Posterior cingulate gyrus (tissue), 11 donors: ENCODE results near the gene EVA1B.

Experiments used
- DNase-seq, 10 donors: peaks; one replicate each; pipeline versions ENCODE4 v3.0.0 to v3.0.0-alpha.2; 2020 to 2021; ENCODE audit warnings: mixed read lengths in 3 of 10
- intact Hi-C: fragments of 100-400 bp; cut with DNase I; formaldehyde crosslinking; loops from one replicate; pipeline ENCODE4 v1.15.1; 2023

Gene EVA1B

GRCh38 chr1:36349241-36349671 is 25.8 kb upstream of the EVA1B start:
- no peak for DNase-seq
- intact Hi-C loops = no loop called here

GRCh38 chr1:36346741-36347370 is 23.4 kb upstream of the EVA1B start:
- intact Hi-C loops = no loop called here

GRCh38 chr1:36345353-36345752 is 21.9 kb upstream of the EVA1B start:
- DNase-seq = no peak
- intact Hi-C loops = no loop called here

More at GRCh38 chr1:36346741-36347370, 23.4 kb upstream of the EVA1B start:
- no peak for DNase-seq

DNA sequence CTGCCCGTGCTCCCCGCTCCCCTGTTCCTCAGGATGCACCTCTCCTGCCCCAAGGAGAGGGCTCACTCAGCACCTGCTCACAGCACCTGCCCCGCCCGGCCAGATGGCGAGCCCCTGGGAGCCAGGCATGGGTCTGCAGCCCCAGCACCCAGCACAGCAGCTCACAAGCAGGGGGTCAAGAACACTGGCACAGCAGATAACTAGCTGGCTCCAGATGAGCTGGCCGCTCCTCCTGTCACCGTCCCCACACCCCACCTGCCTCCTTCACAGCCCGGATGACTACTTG is 20.9 kb upstream of the EVA1B start:
- intact Hi-C loops = no loop called here
- peak in 1 of 10 donors; percentile 78 for DNase-seq

GRCh38 chr1:36343651-36344394 is 20.4 kb upstream of the EVA1B start:
- no peak for DNase-seq

GRCh38 chr1:36342426-36343185 is 19.2 kb upstream of the EVA1B start:
- intact Hi-C loops = loop anchor here (1.0 kb wide), 1 partner anchor 78 kb away; no protein-coding TSS in a partner anchor
- peak in 6 of 10 donors; percentile 42 to 93 (median 69) for DNase-seq

More at GRCh38 chr1:36343651-36344394, 20.4 kb upstream of the EVA1B start:
- intact Hi-C loops = no loop called here

DNA sequence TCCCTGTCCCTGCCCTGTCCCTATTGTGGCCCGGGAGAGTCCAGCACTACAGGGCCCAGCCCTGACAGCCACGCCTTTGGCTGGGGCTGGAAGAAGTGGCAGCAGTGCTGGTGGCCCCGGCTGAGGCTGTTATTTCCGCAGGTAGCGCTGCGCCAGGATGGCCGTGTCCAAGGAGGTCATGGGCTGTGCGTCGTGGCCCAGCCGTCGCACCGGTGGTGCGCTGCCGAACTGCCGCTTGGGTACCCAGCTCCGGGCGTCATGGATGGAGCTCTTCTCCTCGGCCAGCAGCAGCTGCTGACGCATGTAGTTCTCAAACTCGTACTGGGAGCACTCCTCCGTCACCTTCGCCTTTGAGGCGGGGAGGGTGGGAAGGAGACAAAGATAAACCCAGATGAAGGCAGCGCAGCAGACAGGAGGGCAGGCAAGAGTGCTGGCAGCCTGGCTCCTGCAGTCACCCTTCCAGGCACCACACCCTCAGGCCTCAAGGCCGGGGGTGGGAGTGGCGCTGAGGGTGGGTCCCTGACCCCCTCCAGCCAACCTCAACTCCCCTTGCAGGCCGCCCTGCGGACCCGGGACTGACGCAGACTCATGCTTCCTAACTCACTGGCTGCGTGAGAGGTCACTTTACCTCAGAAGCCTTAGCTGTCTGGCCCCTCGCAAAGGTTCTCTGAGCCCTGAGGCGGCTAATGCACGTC is 18.3 kb upstream of the EVA1B start:
- peak in 1 of 10 donors; percentile 79 for DNase-seq
- intact Hi-C loops = loop anchor here (1.0 kb wide), 1 partner anchor 79 kb away; no protein-coding TSS in a partner anchor

- intact Hi-C loops = no loop called here
- DNase-seq = no peak
Measured at GRCh38 chr1:36339615-36340014, 16.2 kb upstream of the EVA1B start.

- intact Hi-C loops = no loop called here
- DNase-seq = no peak
Measured at GRCh38 chr1:36339215-36339614, 15.8 kb upstream of the EVA1B start.

GRCh38 chr1:36337830-36338229 is 14.4 kb upstream of the EVA1B start:
- intact Hi-C loops = no loop called here
- DNase-seq = no peak

DNA sequence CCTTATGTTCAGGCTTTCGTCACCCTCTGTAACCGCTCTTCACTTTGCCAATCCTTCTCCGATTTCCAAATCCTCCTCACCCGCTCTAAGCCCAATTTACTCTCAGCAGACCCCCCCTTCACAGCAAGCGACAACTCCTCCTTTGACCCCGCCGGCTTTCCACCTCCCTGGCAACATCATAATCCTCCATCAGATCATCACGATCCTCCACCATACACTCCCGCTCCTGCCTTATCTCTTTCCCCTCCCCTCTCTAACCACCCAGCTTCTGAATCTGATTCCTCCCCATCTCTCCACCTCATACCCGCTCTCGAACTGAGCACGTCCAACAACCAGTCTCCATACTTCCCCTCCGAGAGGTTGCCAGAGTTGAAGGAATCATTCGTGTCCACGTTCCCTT is 7.5 kb upstream of the EVA1B start:
- intact Hi-C loops = no loop called here
- no peak for DNase-seq

- DNase-seq = no peak
- intact Hi-C loops = no loop called here
Measured at GRCh38 chr1:36329817-36330216, 6.4 kb upstream of the EVA1B start.

DNA sequence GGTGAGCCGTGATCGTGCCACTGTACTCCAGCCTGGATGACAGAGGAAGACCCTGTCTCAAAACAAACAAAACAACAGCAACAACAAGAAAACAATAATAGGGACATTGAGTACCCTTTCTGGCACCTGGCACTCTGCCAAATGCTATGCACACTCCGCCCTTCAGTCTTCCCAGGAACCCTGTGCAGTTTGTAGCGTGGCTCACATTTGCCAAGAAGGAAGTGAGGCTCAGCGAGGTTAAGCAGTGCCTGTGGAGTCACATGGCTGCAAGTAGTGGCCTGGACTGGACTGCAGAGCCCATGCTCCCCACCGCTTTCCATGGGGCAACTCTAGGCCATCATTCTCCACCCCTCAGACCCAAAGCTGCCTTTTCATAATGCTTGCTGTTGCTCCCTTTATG is 5.3 kb upstream of the EVA1B start:
- no peak for DNase-seq
- intact Hi-C loops = no loop called here

- intact Hi-C loops = no loop called here
- peak in 1 of 10 donors; percentile 81 for DNase-seq
Measured at GRCh38 chr1:36328088-36328480, 4.6 kb upstream of the EVA1B start.

DNA sequence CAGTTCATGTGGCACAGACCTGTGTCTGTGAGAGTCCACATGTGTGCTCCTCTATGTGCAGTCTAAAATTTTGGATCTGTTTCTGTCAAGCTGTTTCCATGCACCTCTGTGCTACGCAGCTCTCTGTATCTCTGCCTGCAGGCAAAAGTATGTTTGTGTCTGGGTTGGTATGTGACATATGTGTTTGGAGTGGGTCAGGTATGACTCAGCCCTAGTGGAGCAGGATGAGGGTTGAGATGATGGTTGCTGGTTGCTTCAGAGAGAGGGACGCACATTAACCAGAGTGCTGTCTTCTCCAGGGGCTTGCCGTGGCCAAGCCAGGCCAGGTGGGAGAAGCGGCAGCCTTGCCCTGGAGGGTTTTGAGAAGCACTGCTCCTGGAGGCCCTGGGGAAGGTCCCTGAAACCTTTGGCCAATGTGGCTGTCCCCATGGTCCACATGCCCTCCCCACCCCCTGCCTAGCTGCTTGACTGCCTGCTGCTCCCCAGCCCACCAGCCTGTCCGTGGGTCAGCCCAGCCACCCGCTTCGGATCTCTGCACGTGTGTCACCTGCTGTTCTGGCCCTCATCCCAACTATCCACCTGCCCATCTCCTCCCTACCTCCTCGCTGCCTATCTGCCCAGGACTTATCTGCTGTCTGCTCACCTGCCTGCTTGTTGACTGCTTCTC is 4.1 kb upstream of the EVA1B start:
- intact Hi-C loops = no loop called here
- peak in 2 of 10 donors; percentile 74 to 76 for DNase-seq

GRCh38 chr1:36326499-36326898 is 3.1 kb upstream of the EVA1B start:
- intact Hi-C loops = no loop called here
- peak in 3 of 10 donors; percentile 25 to 67 (median 41) for DNase-seq

DNA sequence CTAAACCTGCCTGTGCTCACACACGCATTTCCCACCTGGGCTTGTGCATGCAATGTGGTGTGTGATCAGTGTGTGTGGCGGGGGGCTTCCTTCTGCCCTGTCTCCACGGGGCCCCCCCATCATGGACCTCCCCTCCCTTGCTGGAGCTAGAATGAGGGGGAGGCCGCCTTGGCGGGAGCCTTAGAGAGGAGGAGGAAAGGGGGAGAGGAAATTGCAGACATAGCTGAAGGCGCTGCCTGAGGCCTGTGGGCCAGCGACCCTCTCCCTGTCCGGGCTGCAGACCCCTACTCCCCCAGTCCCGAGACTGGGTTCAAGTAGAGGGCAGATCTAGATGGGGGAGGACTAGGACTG is 883 bp upstream of the EVA1B start:
- DNase-seq = peak in 2 of 10 donors; percentile 47 to 55
- intact Hi-C loops = no loop called here

- peak in 3 of 10 donors; percentile 27 to 86 (median 77) for DNase-seq
- intact Hi-C loops = no loop called here
Measured at GRCh38 chr1:36322786-36323635, 434 bp downstream of the EVA1B start.

DNA sequence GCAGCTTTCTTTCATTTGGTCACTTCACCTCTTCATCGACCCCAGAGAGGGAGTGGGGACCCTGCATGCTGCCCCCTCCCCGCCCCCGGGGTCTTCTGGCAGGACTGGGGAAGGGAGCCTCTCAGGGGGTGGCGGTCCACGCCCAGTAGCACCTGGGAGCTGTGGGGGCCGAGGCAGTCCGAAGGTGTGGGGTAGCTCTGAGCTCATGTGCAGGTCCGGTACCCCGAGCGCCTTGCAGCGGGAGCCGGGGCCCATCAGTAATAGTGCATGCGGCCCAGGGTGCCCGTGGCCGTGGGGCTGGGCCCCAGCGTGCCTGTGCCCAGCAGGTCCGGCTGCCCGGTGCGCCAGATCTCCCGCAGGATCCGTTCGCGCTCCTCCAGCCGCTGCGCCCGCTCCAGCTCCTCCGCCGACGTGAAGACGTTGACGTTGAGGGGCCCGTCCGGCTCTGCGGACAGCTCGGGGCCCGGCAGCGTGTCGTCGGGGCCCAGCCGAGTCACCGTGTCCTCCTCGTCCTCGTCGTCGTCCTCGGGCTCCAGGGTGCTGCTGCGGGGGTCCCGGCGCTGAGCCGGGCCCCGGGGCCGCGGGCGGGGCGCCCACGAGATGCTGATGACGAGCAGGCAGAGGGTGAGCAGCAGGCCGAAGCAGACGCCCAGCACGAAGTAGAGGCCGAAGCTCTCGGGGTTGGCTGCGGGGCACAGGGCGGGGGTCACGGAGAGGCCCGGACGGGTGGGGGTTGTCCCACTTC is 1.2 kb downstream of the EVA1B start:
- intact Hi-C loops = no loop called here
- peak in 4 of 10 donors; percentile 26 to 83 (median 72) for DNase-seq
